Endothelial cell of umbilical vein (primary cell): ENCODE results near the gene RELN. TPM values are rescaled to one million over a fixed set of nuclear protein-coding genes. Genes with fewer than 3 reads are reported as not detected.

Experiments used
- BruUV-seq: library from RNA; stranded (reverse); fragments of 400-500 nt; replicated peaks from 2 replicates; lab custom pipeline; 2021; lab: Mats Ljungman, UMichigan
- CTCF ChIA-PET: fragments of 300-600, 350-600 bp; sonication (Branson Sonifier 250); formaldehyde crosslinking; loops from one replicate; lab custom pipeline; 2021; ENCODE audit warnings: antibody characterized with exemption, inconsistent platforms; lab: Charles Lee
- POLR2A ChIA-PET: fragments of 300-600, 350-600 bp; sonication (Branson Sonifier 250); formaldehyde crosslinking; loops from one replicate; lab custom pipeline; 2021; ENCODE audit warnings: antibody characterized with exemption, inconsistent platforms; lab: Charles Lee
- DNase-seq: peaks from one replicate; pipeline ENCODE4 v3.0.0-alpha.2; 2011; ENCODE audit warnings: low read depth, low spot score
- FAIRE-seq: peaks from 2 replicates; lab custom pipeline; 2011; peaks lifted over from hg19 to GRCh38; lab: Jason Lieb, UNC
- H2AFZ ChIP-seq: 2 replicates; pipeline ENCODE4 v1.6.0; 2012; ENCODE audit warnings: low read depth, low read length, control low read depth, inconsistent platforms
- H3K27ac ChIP-seq: 2 replicates; pipeline ENCODE4 v1.5.1; 2011; ENCODE audit warnings: low read depth, mild to moderate bottlenecking, control low read depth, low read length, moderate library complexity; ENCODE audit not compliant: insufficient read depth
- H3K27me3 ChIP-seq, 2 experiments: 2 replicates each; pipeline versions ENCODE4 v1.6.0 to v1.6.1; 2011; ENCODE audit warnings: low read length in 2 of 2, mixed read lengths in 1 of 2; ENCODE audit not compliant: control insufficient read depth in 2 of 2, insufficient read depth in 2 of 2
- H3K36me3 ChIP-seq, 2 experiments: 2 replicates in 1 of 2; 3 replicates in 1 of 2; pipeline ENCODE4 v1.5.1; 2011; ENCODE audit warnings: low read length in 2 of 2, mild to moderate bottlenecking in 1 of 2, moderate library complexity in 1 of 2; ENCODE audit not compliant: control insufficient read depth in 2 of 2, insufficient read depth in 2 of 2; ENCODE audit errors: extremely low read depth in 1 of 2
- H3K4me1 ChIP-seq: 3 replicates; pipeline ENCODE4 v1.5.1; 2011; ENCODE audit warnings: mild to moderate bottlenecking, low read length; ENCODE audit not compliant: control insufficient read depth, insufficient read depth; ENCODE audit errors: extremely low read depth
- H3K4me2 ChIP-seq: 2 replicates; pipeline ENCODE4 v1.6.1; 2011; ENCODE audit warnings: low read length, control low read depth, mixed read lengths; ENCODE audit not compliant: insufficient read depth
- H3K4me3 ChIP-seq, 3 experiments: fragments of 200-600 bp in 1 of 3; sonication (generic), shearing (Covaris generic) in 1 of 3; replicated peaks in 1 of 3; 2 replicates each; pipeline ENCODE4 v1.5.1; 2011 to 2016; ENCODE audit warnings: control low read depth in 3 of 3, low read length in 3 of 3, mild to moderate bottlenecking in 2 of 3, inconsistent platforms in 1 of 3, low read depth in 1 of 3, moderate library complexity in 1 of 3; ENCODE audit not compliant: insufficient read depth in 1 of 3
- H3K79me2 ChIP-seq: 2 replicates; pipeline ENCODE4 v1.6.0; 2012; ENCODE audit warnings: low read length, inconsistent platforms; ENCODE audit not compliant: control insufficient read depth, insufficient read depth
- H3K9ac ChIP-seq: replicated peaks from 2 replicates; pipeline ENCODE3; 2011; ENCODE audit warnings: low read length, control low read depth; ENCODE audit not compliant: insufficient read depth; ENCODE audit errors: extremely low read depth
- H3K9me1 ChIP-seq: replicated peaks from 3 replicates; pipeline ENCODE4 v1.6.0; 2011; ENCODE audit warnings: mild to moderate bottlenecking, low read length; ENCODE audit not compliant: control insufficient read depth, insufficient read depth; ENCODE audit errors: extremely low read depth
- H3K9me3 ChIP-seq: replicated peaks from 2 replicates; pipeline ENCODE4 v1.5.1; 2012; ENCODE audit warnings: low read length, inconsistent platforms; ENCODE audit not compliant: control insufficient read depth, insufficient read depth
- H4K20me1 ChIP-seq: replicated peaks from 2 replicates; pipeline ENCODE3; 2011; ENCODE audit warnings: mild to moderate bottlenecking, low read length; ENCODE audit not compliant: control insufficient read depth, insufficient read depth; ENCODE audit errors: extremely low read depth
- EZH2 ChIP-seq: IDR thresholded peaks from 2 replicates; pipeline ENCODE4 v1.6.1; 2012; ENCODE audit warnings: borderline replicate concordance, low read depth, mild to moderate bottlenecking, moderate library complexity, low read length, inconsistent platforms; ENCODE audit not compliant: severe bottlenecking
- FOS ChIP-seq: IDR thresholded peaks from 2 replicates; pipeline ENCODE4 v1.6.1; 2011; ENCODE audit warnings: mild to moderate bottlenecking, low read length, moderate library complexity, borderline replicate concordance; ENCODE audit not compliant: insufficient read depth
- GATA2 ChIP-seq: IDR thresholded peaks from 2 replicates; pipeline ENCODE4 v1.7.0; 2011; ENCODE audit warnings: low read depth, mild to moderate bottlenecking, moderate library complexity, mixed read lengths, low read length; ENCODE audit not compliant: insufficient read length, insufficient read depth
- JUN ChIP-seq: IDR thresholded peaks from 2 replicates; pipeline ENCODE4 v1.6.1; 2011; ENCODE audit warnings: borderline replicate concordance, low read depth; ENCODE audit not compliant: insufficient read length, insufficient read depth
- MYC ChIP-seq: IDR thresholded peaks from one replicate; pipeline ENCODE4 v1.6.1; 2011; ENCODE audit warnings: mild to moderate bottlenecking, low read depth, low read length
- POLR2A ChIP-seq: IDR thresholded peaks from 2 replicates; pipeline ENCODE4 v1.6.1; 2012; ENCODE audit warnings: low read depth, mild to moderate bottlenecking, control low read depth, low read length
- POLR2AphosphoS5 ChIP-seq: IDR thresholded peaks from 2 replicates; pipeline ENCODE4 v1.6.1; 2012; ENCODE audit warnings: low read depth, mild to moderate bottlenecking, control low read depth, low read length, moderate library complexity; ENCODE audit not compliant: insufficient read depth
- dilution Hi-C: fragments of 300-500 bp; cut with MboI; formaldehyde crosslinking; loops from one replicate; pipeline ENCODE4 v1.15.0; 2019; ENCODE audit warnings: low sequenced_read_pairs; ENCODE audit not compliant: extremely low pct_ligation_motif_present
- intact Hi-C: fragments of 100-400 bp; cut with micrococcal nuclease; formaldehyde crosslinking; loops from one replicate; pipeline ENCODE4 v1.10.0; 2022
- polyA plus RNA-seq, 4 experiments: library from polyadenylated mRNA; depleted of rRNA in 3 of 4; stranded (reverse) in 3 of 4; unstranded in 1 of 4; fragments of >200 nt; gene quantifications; 2 replicates each; pipeline versions ENCODE4 v1.2.1 to v1.2.3, GENCODE V29; 2011 to 2012; ENCODE audit warnings: missing spikeins in 1 of 4
- total RNA-seq: library from RNA; stranded (reverse); gene quantifications from 2 replicates; pipeline ENCODE4 v1.2.3, GENCODE V29; 2021
- TF ChIP-seq, protein P1 (sequence below): IDR thresholded peaks from 2 replicates; pipeline ENCODE4 v1.6.1; 2011; ENCODE audit not compliant: insufficient read depth, insufficient read length
- TF ChIP-seq, protein P2 (sequence below), 2 donors: IDR thresholded peaks; 1 replicate in 1 of 2; 2 replicates in 1 of 2; pipeline ENCODE4 v1.5.1; 2011; ENCODE audit warnings: low read length in 2 of 2, mild to moderate bottlenecking in 2 of 2, moderate library complexity in 2 of 2, control low read depth in 1 of 2, inconsistent platforms in 1 of 2, low read depth in 1 of 2; ENCODE audit not compliant: insufficient read depth in 1 of 2; ENCODE audit errors: extremely low read depth in 1 of 2

The RELN gene
- total and polyA plus RNA-seq, 2 donors (not counting 3 experiments of a cell fraction or from before 2014, with no cell fraction given), result 0.15 to 0.22 TPM

DNA sequence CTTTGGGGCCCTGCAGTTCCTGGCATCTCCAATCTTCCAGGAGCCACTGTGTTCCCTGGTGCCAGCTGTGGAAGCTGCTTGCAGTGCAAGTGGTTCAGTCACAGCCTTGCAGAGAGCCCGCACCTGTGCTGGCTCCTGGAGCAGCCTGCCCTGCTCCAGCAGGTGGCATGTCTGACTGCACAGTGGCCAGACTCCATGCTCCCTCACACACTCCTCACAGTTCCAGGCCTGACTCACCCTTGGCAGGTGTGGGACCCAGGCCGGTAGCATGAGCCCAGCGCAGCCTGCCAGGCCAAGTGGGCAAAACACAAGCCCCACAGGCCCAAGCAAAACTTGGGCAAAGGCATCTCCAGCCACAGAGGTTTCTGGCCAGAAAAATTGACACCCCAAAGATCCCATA, 33.6 kb upstream of the RELN start:
- Histone ChIP-seq H3K9me1 (no peaks in the 10 kb centered on the region), H3K27ac (no peak overlapping the region), H3K4me1 (no peaks in the 10 kb centered on the region), H3K79me2 (no peaks in the 10 kb centered on the region), H4K20me1 (no peaks in the 10 kb centered on the region), H3K36me3 (no peaks in the 10 kb centered on the region), H2AFZ (no peak overlapping the region), H3K9ac (no peak overlapping the region), H3K27me3 (no peaks in the 10 kb centered on the region), H3K4me3 (no peak overlapping the region), H3K9me3 (no peaks in the 10 kb centered on the region), H3K4me2 (no peak overlapping the region)
- DNase-seq (no peak), FAIRE-seq (no peak)
- dilution Hi-C loops, result no loop called here
- BruUV-seq, result no TSS peak
- CTCF ChIA-PET, result interaction anchor here (0.9 to 1.3 kb wide), 2 partner anchors 9 to 860 kb away, joined by 3 read pairs; no protein-coding TSS in a partner anchor
- intact Hi-C loops, result no loop called here
- TF ChIP-seq EZH2 (no peak), MYC (no peak), GATA2 (no peak), JUN (no peak), POLR2AphosphoS5 (no peak), POLR2A (no peak), FOS (no peak)
- TF ChIP-seq, protein P1, sequence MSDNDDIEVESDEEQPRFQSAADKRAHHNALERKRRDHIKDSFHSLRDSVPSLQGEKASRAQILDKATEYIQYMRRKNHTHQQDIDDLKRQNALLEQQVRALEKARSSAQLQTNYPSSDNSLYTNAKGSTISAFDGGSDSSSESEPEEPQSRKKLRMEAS, result no peak
- TF ChIP-seq, protein P2, sequence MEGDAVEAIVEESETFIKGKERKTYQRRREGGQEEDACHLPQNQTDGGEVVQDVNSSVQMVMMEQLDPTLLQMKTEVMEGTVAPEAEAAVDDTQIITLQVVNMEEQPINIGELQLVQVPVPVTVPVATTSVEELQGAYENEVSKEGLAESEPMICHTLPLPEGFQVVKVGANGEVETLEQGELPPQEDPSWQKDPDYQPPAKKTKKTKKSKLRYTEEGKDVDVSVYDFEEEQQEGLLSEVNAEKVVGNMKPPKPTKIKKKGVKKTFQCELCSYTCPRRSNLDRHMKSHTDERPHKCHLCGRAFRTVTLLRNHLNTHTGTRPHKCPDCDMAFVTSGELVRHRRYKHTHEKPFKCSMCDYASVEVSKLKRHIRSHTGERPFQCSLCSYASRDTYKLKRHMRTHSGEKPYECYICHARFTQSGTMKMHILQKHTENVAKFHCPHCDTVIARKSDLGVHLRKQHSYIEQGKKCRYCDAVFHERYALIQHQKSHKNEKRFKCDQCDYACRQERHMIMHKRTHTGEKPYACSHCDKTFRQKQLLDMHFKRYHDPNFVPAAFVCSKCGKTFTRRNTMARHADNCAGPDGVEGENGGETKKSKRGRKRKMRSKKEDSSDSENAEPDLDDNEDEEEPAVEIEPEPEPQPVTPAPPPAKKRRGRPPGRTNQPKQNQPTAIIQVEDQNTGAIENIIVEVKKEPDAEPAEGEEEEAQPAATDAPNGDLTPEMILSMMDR (IDR thresholded peaks at IDR 0.05; ENCODE audit: extremely low read depth in 1 of 2, insufficient read depth in 1 of 2, low read depth in 1 of 2, low read length in 2 of 2), result no peak
- POLR2A ChIA-PET, result no interaction called here
